ENCODE data around the gene RNF144A. TPM values are rescaled to one million over a fixed set of nuclear protein-coding genes. Genes with fewer than 3 reads are reported as not detected.
A peak's percentile ranks its signal among the peaks of the same experiment; 100 is the strongest.

The RNF144A gene
- total RNA-seq, 2 donors from 2014 or later = 13.6 to 29.2 TPM

- peak; percentile 67 for ATAC-seq (replicated peaks)
- no peaks in the 10 kb centered on the region for H3K9me3 Mint-ChIP-seq
- H3K4me3 Mint-ChIP-seq = no peak overlapping the region
- H3K4me1 Mint-ChIP-seq = peaks cover 7% of the 10 kb centered on the region
- H3K27ac Mint-ChIP-seq = no peak overlapping the region
- peaks cover 52% of the 10 kb centered on the region for H3K36me3 Mint-ChIP-seq (ENCODE audit: low read depth)
- H3K27me3 Mint-ChIP-seq = no peaks in the 10 kb centered on the region
Observed at GRCh38 chr2:7037340-7038333, 120.4 kb downstream of the RNF144A start.

GRCh38 chr2:7040547-7040946 lies 123.3 kb downstream of the RNF144A start:
- Mint-ChIP-seq H3K27ac (no peak overlapping the region), H3K36me3 (ENCODE audit: low read depth) (peaks cover 52% of the 10 kb centered on the region), H3K27me3 (no peaks in the 10 kb centered on the region), H3K4me3 (no peak overlapping the region), H3K9me3 (no peaks in the 10 kb centered on the region), H3K4me1 (no peaks in the 10 kb centered on the region)
- no peak for ATAC-seq (replicated peaks)

- ATAC-seq (replicated peaks) = no peak
- Mint-ChIP-seq H3K27ac (peak overlapping the region; percentile 54), H3K9me3 (no peaks in the 10 kb centered on the region), H3K4me1 (no peaks in the 10 kb centered on the region), H3K36me3 (ENCODE audit: low read depth) (peaks cover 48% of the 10 kb centered on the region), H3K4me3 (no peak overlapping the region), H3K27me3 (no peaks in the 10 kb centered on the region)
Observed at GRCh38 chr2:7041421-7041820, 124.2 kb downstream of the RNF144A start.

- Mint-ChIP-seq H3K27ac (no peak overlapping the region), H3K27me3 (no peaks in the 10 kb centered on the region)
Observed at GRCh38 chr2:7043690-7044089, 126.5 kb downstream of the RNF144A start.

GRCh38 chr2:7044253-7045250 lies 127.3 kb downstream of the RNF144A start:
- no peaks in the 10 kb centered on the region for H3K27me3 Mint-ChIP-seq
- H3K4me1 Mint-ChIP-seq = no peaks in the 10 kb centered on the region
- ATAC-seq (replicated peaks) = peak; percentile 68
- H3K36me3 Mint-ChIP-seq (ENCODE audit: low read depth) = peaks cover 40% of the 10 kb centered on the region
- no peak overlapping the region for H3K4me3 Mint-ChIP-seq
- no peak overlapping the region for H3K27ac Mint-ChIP-seq
- no peaks in the 10 kb centered on the region for H3K9me3 Mint-ChIP-seq

More at GRCh38 chr2:7043690-7044089, 126.5 kb downstream of the RNF144A start:
- ATAC-seq (replicated peaks) = no peak
- H3K9me3 Mint-ChIP-seq = no peaks in the 10 kb centered on the region
- no peaks in the 10 kb centered on the region for H3K4me1 Mint-ChIP-seq
- H3K4me3 Mint-ChIP-seq = no peak overlapping the region
- H3K36me3 Mint-ChIP-seq (ENCODE audit: low read depth) = peaks cover 48% of the 10 kb centered on the region

GRCh38 chr2:7045601-7046590 lies 128.7 kb downstream of the RNF144A start:
- Mint-ChIP-seq H3K36me3 (ENCODE audit: low read depth) (peaks cover 28% of the 10 kb centered on the region), H3K27me3 (no peaks in the 10 kb centered on the region), H3K27ac (no peak overlapping the region), H3K4me1 (no peaks in the 10 kb centered on the region), H3K4me3 (no peak overlapping the region), H3K9me3 (no peaks in the 10 kb centered on the region)
- ATAC-seq (replicated peaks) = no peak

- Mint-ChIP-seq H3K36me3 (ENCODE audit: low read depth) (peaks cover 15% of the 10 kb centered on the region), H3K9me3 (no peaks in the 10 kb centered on the region), H3K27ac (no peak overlapping the region), H3K27me3 (no peaks in the 10 kb centered on the region), H3K4me1 (no peaks in the 10 kb centered on the region), H3K4me3 (no peak overlapping the region)
- ATAC-seq (replicated peaks) = no peak
Observed at GRCh38 chr2:7047661-7048060, 130.4 kb downstream of the RNF144A start.

- ATAC-seq (replicated peaks) = no peak
- Mint-ChIP-seq H3K4me1 (no peaks in the 10 kb centered on the region), H3K27ac (no peak overlapping the region), H3K27me3 (no peaks in the 10 kb centered on the region), H3K9me3 (no peaks in the 10 kb centered on the region), H3K36me3 (ENCODE audit: low read depth) (peaks cover 15% of the 10 kb centered on the region), H3K4me3 (no peak overlapping the region)
Observed at GRCh38 chr2:7048762-7049294, 131.6 kb downstream of the RNF144A start.

GRCh38 chr2:7052404-7052803 lies 135.2 kb downstream of the RNF144A start:
- Mint-ChIP-seq H3K4me3 (no peak overlapping the region), H3K27me3 (no peaks in the 10 kb centered on the region), H3K36me3 (ENCODE audit: low read depth) (no peaks in the 10 kb centered on the region), H3K27ac (no peak overlapping the region), H3K4me1 (peaks cover under 1% of the 10 kb centered on the region), H3K9me3 (no peaks in the 10 kb centered on the region)
- ATAC-seq (replicated peaks) = no peak

- peaks cover 9% of the 10 kb centered on the region for H3K4me1 Mint-ChIP-seq
- H3K36me3 Mint-ChIP-seq (ENCODE audit: low read depth) = no peaks in the 10 kb centered on the region
- H3K27ac Mint-ChIP-seq = no peak overlapping the region
- no peaks in the 10 kb centered on the region for H3K27me3 Mint-ChIP-seq
- no peaks in the 10 kb centered on the region for H3K9me3 Mint-ChIP-seq
- ATAC-seq (replicated peaks) = no peak
- no peak overlapping the region for H3K4me3 Mint-ChIP-seq
Observed at GRCh38 chr2:7053650-7054265, 136.5 kb downstream of the RNF144A start.

- peaks cover 9% of the 10 kb centered on the region for H3K4me1 Mint-ChIP-seq
- peaks cover 1% of the 10 kb centered on the region for H3K9me3 Mint-ChIP-seq
- H3K27ac Mint-ChIP-seq = peak overlapping the region; percentile 27
- peak overlapping the region; percentile 54 for H3K4me3 Mint-ChIP-seq
- peak; percentile 27 for ATAC-seq (replicated peaks)
- no peaks in the 10 kb centered on the region for H3K36me3 Mint-ChIP-seq (ENCODE audit: low read depth)
- no peaks in the 10 kb centered on the region for H3K27me3 Mint-ChIP-seq
Observed at GRCh38 chr2:7057865-7058400, 140.7 kb downstream of the RNF144A start.

- peaks cover 8% of the 10 kb centered on the region for H3K9me3 Mint-ChIP-seq
- no peak for ATAC-seq (replicated peaks)
- H3K4me3 Mint-ChIP-seq = no peak overlapping the region
- peaks cover 9% of the 10 kb centered on the region for H3K4me1 Mint-ChIP-seq
- H3K36me3 Mint-ChIP-seq (ENCODE audit: low read depth) = no peaks in the 10 kb centered on the region
- H3K27ac Mint-ChIP-seq = no peak overlapping the region
- H3K27me3 Mint-ChIP-seq = no peaks in the 10 kb centered on the region
Observed at GRCh38 chr2:7060156-7060555, 142.9 kb downstream of the RNF144A start.
